Pancreas (tissue), 10 donors: ENCODE data around the gene HLA-DOA. TPM values are rescaled to one million over a fixed set of nuclear protein-coding genes. Genes with fewer than 3 reads are reported as not detected.

Experiments used
- ATAC-seq, 4 donors: fragments of 200-7000 bp; cut with Tn5 transposase; one replicate each; pipeline versions ENCODE4 v1.8.0 to v1.9.1; 2020; ENCODE audit warnings: mild to moderate bottlenecking in 4 of 4, moderate library complexity in 4 of 4
- DNase-seq, 6 donors: peaks; one replicate each; pipeline ENCODE4 v3.0.0-alpha.2; 2020
- FAIRE-seq: peaks from 2 replicates; lab custom pipeline; 2012; peaks lifted over from hg19 to GRCh38; lab: Jason Lieb, UNC
- H3K27ac ChIP-seq, 4 donors: fragments of 200-600 bp; sonication (generic); 1 replicate in 3 of 4; 2 replicates in 1 of 4; pipeline versions ENCODE4 v1.5.0 to v1.8.0; 2020
- H3K27me3 ChIP-seq, 4 donors: fragments of 200-600 bp; one replicate each; pipeline ENCODE4 v1.8.0; 2021
- H3K36me3 ChIP-seq, 3 donors: fragments of 200-600 bp; sonication (generic) in 1 of 3; one replicate each; pipeline versions ENCODE4 v1.5.0 to v1.8.0; 2020 to 2021
- H3K4me1 ChIP-seq, 3 donors: fragments of 200-600 bp; one replicate each; pipeline ENCODE4 v1.8.0; 2021
- H3K4me3 ChIP-seq, 4 donors: fragments of 200-600 bp; sonication (generic) in 2 of 4; one replicate each; pipeline versions ENCODE4 v1.5.0 to v1.8.0; 2020 to 2021
- H3K9me3 ChIP-seq, 4 donors: fragments of 200-600 bp; one replicate each; pipeline ENCODE4 v1.8.0; 2021
- WGBS, 2 donors: extraction: QIAGEN DNeasy Blood & Tissue Kit; methylation state at CpG; one replicate each; pipeline ENCODE4 v1.1.7; 2013; 5-methylcytosine and 5-hydroxymethylcytosine counted together
- intact Hi-C, 3 donors: fragments of 100-400 bp; cut with DNase I; formaldehyde crosslinking; loops; one replicate each; pipeline versions ENCODE4 v1.11.1 to v1.14.2; 2022
- polyA plus RNA-seq, 2 donors: library from polyadenylated mRNA; stranded (reverse); fragments of 200-250 nt; gene quantifications; one replicate each; pipeline ENCODE4 v1.2.3, GENCODE V29; 2013
- total RNA-seq, 6 donors: library from RNA; stranded (reverse); fragmentation: NEBNext Ultra II Directional in 4 of 6; extraction: Animal tissue kit (Norgen Biotek cat#: 25700) in 4 of 6; gene quantifications; one replicate each; pipeline versions ENCODE4 v1.2.1 to v1.2.4, GENCODE V29; 2021 to 2023
- TF ChIP-seq, protein P1 (sequence below), 4 donors: fragments of 200-600 bp; sonication (generic) in 3 of 4; IDR thresholded peaks; one replicate each; pipeline versions ENCODE4 v1.5.0 to v1.8.0; 2021; ENCODE audit warnings: antibody characterized with exemption in 4 of 4
- donor health status: healthy with polysubstance abuse.
- donor health status: DM: no; HTN: no; CAD: no; lungs with moderate emphysema.
- donor health status: DM: no; HTN: no; CAD: no.
- donor health status: control.
- donor health status: control.
- donor health status: Bipolar disorder and iron deficiency.
- donor health status: DM: yes; HTN: yes; CAD: no.
- donor health status: DM: no; HTN: no; CAD: no.
- donor health status: DM: no; HTN: no; CAD: no.
- donor health status: DM: yes; HTN: yes; CAD: no.

The HLA-DOA gene
- total and polyA plus RNA-seq, 8 donors, result 0.38 to 16.5 (median 1.1) TPM

DNA sequence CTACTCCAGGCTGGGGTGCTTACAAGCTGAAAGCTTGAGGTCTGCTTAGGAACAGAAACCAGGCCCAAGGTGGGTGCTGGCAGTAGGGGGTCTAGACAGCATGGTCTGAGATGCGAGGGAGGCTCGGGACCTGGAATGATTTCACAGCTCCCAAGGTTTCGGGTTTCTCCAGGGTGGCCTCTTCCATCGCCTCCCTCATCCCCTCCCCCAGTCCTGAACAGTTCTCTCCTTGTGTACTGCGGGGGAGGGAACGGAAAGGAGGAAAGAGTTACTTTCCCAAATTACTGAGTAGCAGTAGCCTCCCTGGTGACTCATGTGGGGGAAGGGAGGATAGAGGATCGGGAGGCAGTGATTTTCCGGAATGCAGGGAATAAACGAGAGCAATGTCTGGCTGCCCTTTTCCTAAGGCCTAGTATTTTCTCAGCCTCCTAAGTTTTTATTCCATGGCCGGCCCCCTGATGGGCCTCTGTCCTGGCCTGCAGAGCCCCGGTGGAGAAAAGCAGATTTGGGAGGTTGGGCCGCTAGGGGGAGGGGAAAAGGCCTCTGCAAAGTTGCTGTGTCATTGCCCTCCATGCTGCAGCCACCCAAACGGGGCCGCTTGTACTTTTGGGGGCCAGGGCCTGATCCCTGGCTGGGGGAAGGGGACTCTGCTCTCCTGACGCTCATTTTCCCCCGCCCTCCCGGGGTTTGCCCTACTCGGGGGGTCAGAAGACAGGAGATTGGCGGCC lies 39.5 kb downstream of the HLA-DOA start:
- no peaks in the 10 kb centered on the region for H3K9me3 ChIP-seq
- H3K27me3 ChIP-seq, result no peaks in the 10 kb centered on the region
- H3K4me1 ChIP-seq, result peaks cover 10 to 21% (median 16%) of the 10 kb centered on the region in 3 donors
- intact Hi-C loops, result no loop called here
- H3K27ac ChIP-seq, result peak overlapping the region; percentile 97 to 99 (median 99)
- peak overlapping the region; percentile 60 to 98 (median 86) for H3K4me3 ChIP-seq
- TF ChIP-seq, protein P1, sequence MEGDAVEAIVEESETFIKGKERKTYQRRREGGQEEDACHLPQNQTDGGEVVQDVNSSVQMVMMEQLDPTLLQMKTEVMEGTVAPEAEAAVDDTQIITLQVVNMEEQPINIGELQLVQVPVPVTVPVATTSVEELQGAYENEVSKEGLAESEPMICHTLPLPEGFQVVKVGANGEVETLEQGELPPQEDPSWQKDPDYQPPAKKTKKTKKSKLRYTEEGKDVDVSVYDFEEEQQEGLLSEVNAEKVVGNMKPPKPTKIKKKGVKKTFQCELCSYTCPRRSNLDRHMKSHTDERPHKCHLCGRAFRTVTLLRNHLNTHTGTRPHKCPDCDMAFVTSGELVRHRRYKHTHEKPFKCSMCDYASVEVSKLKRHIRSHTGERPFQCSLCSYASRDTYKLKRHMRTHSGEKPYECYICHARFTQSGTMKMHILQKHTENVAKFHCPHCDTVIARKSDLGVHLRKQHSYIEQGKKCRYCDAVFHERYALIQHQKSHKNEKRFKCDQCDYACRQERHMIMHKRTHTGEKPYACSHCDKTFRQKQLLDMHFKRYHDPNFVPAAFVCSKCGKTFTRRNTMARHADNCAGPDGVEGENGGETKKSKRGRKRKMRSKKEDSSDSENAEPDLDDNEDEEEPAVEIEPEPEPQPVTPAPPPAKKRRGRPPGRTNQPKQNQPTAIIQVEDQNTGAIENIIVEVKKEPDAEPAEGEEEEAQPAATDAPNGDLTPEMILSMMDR (IDR thresholded peaks at IDR 0.05), result no peak
- peaks cover 0 to 14% (median 0%) of the 10 kb centered on the region in 3 donors for H3K36me3 ChIP-seq
- no peak for FAIRE-seq
- peak; percentile 70 to 84 (median 79) for DNase-seq
- peak in 3 of 4 donors; percentile 2 to 22 (median 7) for ATAC-seq
- WGBS, 2 donors, result 0 to 1% methylated on average over 18 to 19 of the region's 19 CpGs

DNA sequence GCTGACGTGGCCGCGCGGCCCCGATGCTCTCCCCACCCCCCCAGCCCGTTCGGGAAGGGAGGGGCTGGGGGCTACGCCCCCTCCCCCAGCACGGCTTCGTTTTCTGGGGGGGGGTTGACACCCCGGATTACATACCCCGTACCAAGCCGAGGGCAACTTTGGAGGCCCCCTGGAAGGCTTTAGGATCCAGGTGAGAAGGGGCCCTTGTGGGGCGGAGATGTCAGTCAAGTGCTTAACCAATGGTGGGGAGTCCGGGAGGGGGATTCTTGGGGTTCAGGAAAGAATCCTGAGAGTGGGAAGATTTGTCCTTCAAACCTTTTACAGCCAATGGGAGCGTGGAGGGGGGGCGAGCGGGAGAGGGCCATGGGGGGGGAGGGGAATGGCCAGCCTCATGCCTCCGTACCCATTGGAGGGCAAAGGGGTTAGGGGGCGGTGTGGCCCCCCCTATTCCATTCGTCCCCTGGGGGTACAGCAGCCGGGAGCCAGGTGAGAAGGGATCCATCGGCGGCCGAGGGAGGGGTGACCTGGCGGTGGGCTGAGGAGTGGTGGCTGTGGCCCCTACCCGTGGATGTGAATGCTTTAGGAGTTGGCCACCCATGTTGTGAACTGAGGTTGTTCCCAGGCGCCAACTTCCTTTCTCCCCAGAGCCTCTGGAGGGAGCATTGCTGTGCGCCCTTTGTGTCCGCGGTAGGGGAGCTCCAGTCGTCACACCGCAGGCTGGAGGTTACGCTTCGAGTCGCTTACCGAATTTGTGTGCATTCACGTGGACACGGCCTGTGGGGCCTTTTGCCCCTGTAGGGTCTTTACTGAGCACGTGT lies 40.3 kb downstream of the HLA-DOA start:
- no peaks in the 10 kb centered on the region for H3K9me3 ChIP-seq
- TF ChIP-seq, protein P1 (IDR thresholded peaks at IDR 0.05), result no peak
- H3K36me3 ChIP-seq, result peaks cover 0 to 7% (median 0%) of the 10 kb centered on the region in 3 donors
- H3K4me3 ChIP-seq, result peak overlapping the region; percentile 60 to 98 (median 86)
- intact Hi-C loops, result no loop called here
- no peak for FAIRE-seq
- H3K4me1 ChIP-seq, result peaks cover 10 to 23% (median 16%) of the 10 kb centered on the region in 3 donors
- 0% methylated on average over 33 to 40 of the region's 40 CpGs for WGBS, 2 donors
- peak in 3 of 4 donors; percentile 36 to 48 (median 48) for ATAC-seq
- H3K27ac ChIP-seq, result peak overlapping the region; percentile 97 to 99 (median 99)
- no peaks in the 10 kb centered on the region for H3K27me3 ChIP-seq
- DNase-seq, result peak; percentile 71 to 88 (median 74)

DNA sequence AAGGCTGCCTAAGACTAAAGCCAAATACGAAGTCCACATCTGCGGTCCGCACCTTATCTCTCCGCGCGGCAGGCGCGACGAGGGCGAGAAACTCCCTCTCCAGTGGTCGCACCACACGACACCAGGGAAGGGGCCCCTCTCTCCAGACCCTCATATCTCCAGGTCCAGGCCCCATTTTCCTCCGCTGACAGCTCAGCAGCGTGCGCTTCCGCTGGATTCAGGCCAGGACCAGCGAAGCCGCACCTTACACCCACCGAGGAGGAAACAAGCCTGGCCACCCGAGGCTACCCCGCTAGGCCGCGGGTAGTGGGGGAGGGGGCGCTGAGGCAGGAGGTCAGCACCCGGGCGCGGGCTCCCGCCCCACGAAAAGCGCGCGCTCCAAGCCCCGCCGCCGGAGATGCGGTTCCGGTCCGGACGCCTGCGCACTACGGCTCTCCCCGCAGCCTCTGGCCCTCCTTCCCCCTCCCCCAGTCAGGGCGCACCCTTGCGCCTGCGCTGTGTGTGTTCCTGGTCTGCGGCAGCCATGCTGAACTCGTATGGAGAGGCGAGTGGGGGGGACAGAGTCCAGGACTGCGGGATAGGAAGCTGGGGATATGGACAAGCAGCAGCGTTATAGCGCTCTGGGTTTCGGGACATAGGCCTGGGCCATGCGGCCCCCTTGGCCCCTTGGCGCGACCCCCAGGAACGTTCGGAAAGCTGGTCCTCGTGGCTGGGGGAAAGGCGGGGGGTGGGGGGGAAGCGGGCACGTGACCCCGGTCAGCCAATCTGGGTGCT lies 41.1 kb downstream of the HLA-DOA start, which contains the start of gene BRD2:
BRD2 (plus strand) TSS at position 502 of the 774 bp plus-strand sequence. CDS start 4,305 bp downstream, outside the sequence.
- intact Hi-C loops, result no loop called here
- ATAC-seq (peak; percentile 59 to 73 (median 68)), DNase-seq (peak; percentile 96 to 99 (median 97)), FAIRE-seq (no peak)
- H3K4me3 ChIP-seq, result peak within 1 kb of the TSS; percentile 60 to 98 (median 86)
- H3K9me3 ChIP-seq, result no peaks in the 10 kb centered on the region
- TF ChIP-seq, protein P1 (IDR thresholded peaks at IDR 0.05), result no peak
- peak within 1 kb of the TSS; percentile 97 to 99 (median 99) for H3K27ac ChIP-seq
- 0% methylated on average over 54 to 62 of the region's 62 CpGs for WGBS, 2 donors
- no peaks in the 10 kb centered on the region for H3K27me3 ChIP-seq
- peaks cover 10 to 31% (median 16%) of the 10 kb centered on the region in 3 donors for H3K4me1 ChIP-seq
- peaks cover 0 to 7% (median 0%) of the 10 kb centered on the region in 3 donors for H3K36me3 ChIP-seq

DNA sequence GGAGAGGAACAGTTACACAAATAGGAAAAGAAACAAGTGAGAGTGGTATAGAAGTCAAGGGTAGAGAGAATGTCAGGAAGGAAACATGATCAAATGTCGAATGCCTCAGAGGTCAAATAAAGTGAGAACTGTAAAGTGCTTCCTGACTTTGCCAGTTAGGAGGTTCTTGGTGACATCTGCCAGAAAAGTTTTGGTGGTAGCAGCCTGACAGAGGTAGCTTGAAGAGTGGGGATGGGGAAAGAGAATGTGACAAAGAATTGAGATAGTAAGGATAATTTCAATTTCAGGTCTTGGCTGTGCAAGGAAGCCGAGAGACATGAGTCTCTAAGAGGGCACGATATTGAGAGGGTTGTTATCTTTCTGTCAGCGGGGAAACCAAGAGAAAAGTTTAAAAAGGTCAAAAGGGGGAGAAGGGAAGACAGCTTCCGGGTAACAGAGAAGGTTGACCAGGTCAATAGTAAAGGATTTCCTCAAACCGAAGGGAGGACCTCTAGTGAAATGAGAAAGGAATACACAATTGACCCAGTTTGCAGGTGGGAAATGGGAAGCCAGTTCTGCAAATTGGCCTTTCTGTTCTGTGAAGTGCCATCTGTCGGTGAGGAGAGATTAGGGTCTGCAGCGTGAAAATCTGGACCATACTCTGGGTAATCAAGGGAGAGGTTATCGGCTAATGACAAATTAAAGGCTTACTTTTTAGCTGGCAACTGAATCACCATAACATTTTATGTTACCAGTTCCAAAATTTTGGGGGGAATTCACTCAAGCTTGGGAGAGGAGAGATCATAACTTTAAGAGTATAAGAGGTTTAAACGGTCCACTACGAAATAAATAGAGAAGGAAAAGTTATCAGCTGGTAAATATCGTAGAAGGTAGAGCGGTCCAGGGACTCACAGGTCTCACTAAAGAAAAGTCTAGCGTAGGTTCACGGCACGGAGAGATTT lies 42.0 kb downstream of the HLA-DOA start:
- Histone ChIP-seq H3K27ac (peak overlapping the region; percentile 97 to 99 (median 99)), H3K9me3 (no peaks in the 10 kb centered on the region), H3K27me3 (no peaks in the 10 kb centered on the region), H3K4me1 (peaks cover 10 to 32% (median 16%) of the 10 kb centered on the region in 3 donors), H3K36me3 (peaks cover 0 to under 1% (median 0%) of the 10 kb centered on the region in 3 donors), H3K4me3 (peak overlapping the region; percentile 60 to 98 (median 86))
- intact Hi-C loops, result no loop called here
- TF ChIP-seq, protein P1 (IDR thresholded peaks at IDR 0.05), result peak in 2 of 4 donors; percentile 16 to 20
- no peak for FAIRE-seq
- DNase-seq, result peak in 1 of 6 donors; percentile 48
- peak in 2 of 4 donors; percentile 3 to 5 for ATAC-seq
- WGBS, 2 donors, result 1% methylated on average over 16 of the region's 16 CpGs
